Endothelial cell of umbilical vein (primary cell): ENCODE results near the gene GARS1. TPM values are rescaled to one million over a fixed set of nuclear protein-coding genes. Genes with fewer than 3 reads are reported as not detected.

ENCODE experiments used
- BruUV-seq: library from RNA; stranded (reverse); fragments of 400-500 nt; replicated peaks from 2 replicates; lab custom pipeline; 2021; lab: Mats Ljungman, UMichigan
- CTCF ChIA-PET: fragments of 300-600, 350-600 bp; sonication (Branson Sonifier 250); formaldehyde crosslinking; loops from one replicate; lab custom pipeline; 2021; ENCODE audit warnings: antibody characterized with exemption, inconsistent platforms; lab: Charles Lee
- POLR2A ChIA-PET: fragments of 300-600, 350-600 bp; sonication (Branson Sonifier 250); formaldehyde crosslinking; loops from one replicate; lab custom pipeline; 2021; ENCODE audit warnings: antibody characterized with exemption, inconsistent platforms; lab: Charles Lee
- DNase-seq: peaks from one replicate; pipeline ENCODE4 v3.0.0-alpha.2; 2011; ENCODE audit warnings: low read depth, low spot score
- FAIRE-seq: peaks from 2 replicates; lab custom pipeline; 2011; peaks lifted over from hg19 to GRCh38; lab: Jason Lieb, UNC
- H2AFZ ChIP-seq: 2 replicates; pipeline ENCODE4 v1.6.0; 2012; ENCODE audit warnings: low read depth, low read length, control low read depth, inconsistent platforms
- H3K27ac ChIP-seq: 2 replicates; pipeline ENCODE4 v1.5.1; 2011; ENCODE audit warnings: low read depth, mild to moderate bottlenecking, control low read depth, low read length, moderate library complexity; ENCODE audit not compliant: insufficient read depth
- H3K27me3 ChIP-seq, 2 experiments: 2 replicates each; pipeline versions ENCODE4 v1.6.0 to v1.6.1; 2011; ENCODE audit warnings: low read length in 2 of 2, mixed read lengths in 1 of 2; ENCODE audit not compliant: control insufficient read depth in 2 of 2, insufficient read depth in 2 of 2
- H3K36me3 ChIP-seq, 2 experiments: 2 replicates in 1 of 2; 3 replicates in 1 of 2; pipeline ENCODE4 v1.5.1; 2011; ENCODE audit warnings: low read length in 2 of 2, mild to moderate bottlenecking in 1 of 2, moderate library complexity in 1 of 2; ENCODE audit not compliant: control insufficient read depth in 2 of 2, insufficient read depth in 2 of 2; ENCODE audit errors: extremely low read depth in 1 of 2
- H3K4me1 ChIP-seq: 3 replicates; pipeline ENCODE4 v1.5.1; 2011; ENCODE audit warnings: mild to moderate bottlenecking, low read length; ENCODE audit not compliant: control insufficient read depth, insufficient read depth; ENCODE audit errors: extremely low read depth
- H3K4me2 ChIP-seq: 2 replicates; pipeline ENCODE4 v1.6.1; 2011; ENCODE audit warnings: low read length, control low read depth, mixed read lengths; ENCODE audit not compliant: insufficient read depth
- H3K4me3 ChIP-seq, 3 experiments: fragments of 200-600 bp in 1 of 3; sonication (generic), shearing (Covaris generic) in 1 of 3; replicated peaks in 1 of 3; 2 replicates each; pipeline ENCODE4 v1.5.1; 2011 to 2016; ENCODE audit warnings: control low read depth in 3 of 3, low read length in 3 of 3, mild to moderate bottlenecking in 2 of 3, inconsistent platforms in 1 of 3, low read depth in 1 of 3, moderate library complexity in 1 of 3; ENCODE audit not compliant: insufficient read depth in 1 of 3
- H3K79me2 ChIP-seq: 2 replicates; pipeline ENCODE4 v1.6.0; 2012; ENCODE audit warnings: low read length, inconsistent platforms; ENCODE audit not compliant: control insufficient read depth, insufficient read depth
- H3K9ac ChIP-seq: replicated peaks from 2 replicates; pipeline ENCODE3; 2011; ENCODE audit warnings: low read length, control low read depth; ENCODE audit not compliant: insufficient read depth; ENCODE audit errors: extremely low read depth
- H3K9me1 ChIP-seq: replicated peaks from 3 replicates; pipeline ENCODE4 v1.6.0; 2011; ENCODE audit warnings: mild to moderate bottlenecking, low read length; ENCODE audit not compliant: control insufficient read depth, insufficient read depth; ENCODE audit errors: extremely low read depth
- H3K9me3 ChIP-seq: replicated peaks from 2 replicates; pipeline ENCODE4 v1.5.1; 2012; ENCODE audit warnings: low read length, inconsistent platforms; ENCODE audit not compliant: control insufficient read depth, insufficient read depth
- H4K20me1 ChIP-seq: replicated peaks from 2 replicates; pipeline ENCODE3; 2011; ENCODE audit warnings: mild to moderate bottlenecking, low read length; ENCODE audit not compliant: control insufficient read depth, insufficient read depth; ENCODE audit errors: extremely low read depth
- EZH2 ChIP-seq: IDR thresholded peaks from 2 replicates; pipeline ENCODE4 v1.6.1; 2012; ENCODE audit warnings: borderline replicate concordance, low read depth, mild to moderate bottlenecking, moderate library complexity, low read length, inconsistent platforms; ENCODE audit not compliant: severe bottlenecking
- FOS ChIP-seq: IDR thresholded peaks from 2 replicates; pipeline ENCODE4 v1.6.1; 2011; ENCODE audit warnings: mild to moderate bottlenecking, low read length, moderate library complexity, borderline replicate concordance; ENCODE audit not compliant: insufficient read depth
- GATA2 ChIP-seq: IDR thresholded peaks from 2 replicates; pipeline ENCODE4 v1.7.0; 2011; ENCODE audit warnings: low read depth, mild to moderate bottlenecking, moderate library complexity, mixed read lengths, low read length; ENCODE audit not compliant: insufficient read length, insufficient read depth
- JUN ChIP-seq: IDR thresholded peaks from 2 replicates; pipeline ENCODE4 v1.6.1; 2011; ENCODE audit warnings: borderline replicate concordance, low read depth; ENCODE audit not compliant: insufficient read length, insufficient read depth
- MYC ChIP-seq: IDR thresholded peaks from one replicate; pipeline ENCODE4 v1.6.1; 2011; ENCODE audit warnings: mild to moderate bottlenecking, low read depth, low read length
- POLR2A ChIP-seq: IDR thresholded peaks from 2 replicates; pipeline ENCODE4 v1.6.1; 2012; ENCODE audit warnings: low read depth, mild to moderate bottlenecking, control low read depth, low read length
- POLR2AphosphoS5 ChIP-seq: IDR thresholded peaks from 2 replicates; pipeline ENCODE4 v1.6.1; 2012; ENCODE audit warnings: low read depth, mild to moderate bottlenecking, control low read depth, low read length, moderate library complexity; ENCODE audit not compliant: insufficient read depth
- dilution Hi-C: fragments of 300-500 bp; cut with MboI; formaldehyde crosslinking; loops from one replicate; pipeline ENCODE4 v1.15.0; 2019; ENCODE audit warnings: low sequenced_read_pairs; ENCODE audit not compliant: extremely low pct_ligation_motif_present
- intact Hi-C: fragments of 100-400 bp; cut with micrococcal nuclease; formaldehyde crosslinking; loops from one replicate; pipeline ENCODE4 v1.10.0; 2022
- polyA plus RNA-seq, 4 experiments: library from polyadenylated mRNA; depleted of rRNA in 3 of 4; stranded (reverse) in 3 of 4; unstranded in 1 of 4; fragments of >200 nt; gene quantifications; 2 replicates each; pipeline versions ENCODE4 v1.2.1 to v1.2.3, GENCODE V29; 2011 to 2012; ENCODE audit warnings: missing spikeins in 1 of 4
- total RNA-seq: library from RNA; stranded (reverse); gene quantifications from 2 replicates; pipeline ENCODE4 v1.2.3, GENCODE V29; 2021
- TF ChIP-seq, protein P1 (sequence below): IDR thresholded peaks from 2 replicates; pipeline ENCODE4 v1.6.1; 2011; ENCODE audit not compliant: insufficient read depth, insufficient read length
- TF ChIP-seq, protein P2 (sequence below), 2 donors: IDR thresholded peaks; 1 replicate in 1 of 2; 2 replicates in 1 of 2; pipeline ENCODE4 v1.5.1; 2011; ENCODE audit warnings: low read length in 2 of 2, mild to moderate bottlenecking in 2 of 2, moderate library complexity in 2 of 2, control low read depth in 1 of 2, inconsistent platforms in 1 of 2, low read depth in 1 of 2; ENCODE audit not compliant: insufficient read depth in 1 of 2; ENCODE audit errors: extremely low read depth in 1 of 2

The GARS1 gene
- total and polyA plus RNA-seq, 2 donors (not counting 3 experiments of a cell fraction or from before 2014, with no cell fraction given): 194 to 295 TPM

DNA sequence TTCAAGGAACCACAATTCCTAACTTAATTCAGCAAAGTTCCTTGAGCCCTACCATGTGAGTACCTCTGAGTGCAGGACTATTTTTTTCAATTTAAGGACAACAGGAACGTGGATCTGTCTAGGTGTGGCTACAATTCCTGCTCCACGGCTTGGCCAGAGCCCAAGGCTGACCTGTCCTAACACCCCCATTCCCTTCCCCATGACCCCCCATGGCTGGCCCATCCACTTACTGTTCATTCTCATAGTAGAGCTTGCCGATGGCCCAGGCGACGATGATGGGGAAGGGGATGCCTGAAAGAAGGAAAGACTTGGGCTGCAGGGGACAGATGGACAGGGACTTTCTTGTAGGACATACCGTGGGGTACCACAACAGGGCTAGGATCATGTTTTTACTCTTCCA is 67.2 kb downstream of the GARS1 start:
- Histone ChIP-seq H3K4me2 (no peak overlapping the region), H3K9ac (no peak overlapping the region), H3K79me2 (no peaks in the 10 kb centered on the region), H3K9me3 (no peaks in the 10 kb centered on the region), H2AFZ (no peak overlapping the region), H3K4me3 (no peak overlapping the region), H3K9me1 (no peaks in the 10 kb centered on the region), H3K4me1 (no peaks in the 10 kb centered on the region), H4K20me1 (no peaks in the 10 kb centered on the region), H3K27me3 (no peaks in the 10 kb centered on the region), H3K36me3 (no peaks in the 10 kb centered on the region), H3K27ac (no peak overlapping the region)
- FAIRE-seq: no peak
- no TSS peak for BruUV-seq
- ChIA-PET CTCF (interaction anchor here (1.4 kb wide), 1 partner anchor 10 kb away, joined by 3 read pairs; no protein-coding TSS in a partner anchor), POLR2A (no interaction called here)
- no peak for DNase-seq
- intact Hi-C loops: no loop called here
- dilution Hi-C loops: no loop called here
- TF ChIP-seq POLR2A: no peak
- TF ChIP-seq, protein P1, sequence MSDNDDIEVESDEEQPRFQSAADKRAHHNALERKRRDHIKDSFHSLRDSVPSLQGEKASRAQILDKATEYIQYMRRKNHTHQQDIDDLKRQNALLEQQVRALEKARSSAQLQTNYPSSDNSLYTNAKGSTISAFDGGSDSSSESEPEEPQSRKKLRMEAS: no peak
- no peak for TF ChIP-seq POLR2AphosphoS5
- no peak for TF ChIP-seq MYC
- TF ChIP-seq GATA2: no peak
- no peak for TF ChIP-seq FOS
- TF ChIP-seq EZH2: no peak
- TF ChIP-seq, protein P2, sequence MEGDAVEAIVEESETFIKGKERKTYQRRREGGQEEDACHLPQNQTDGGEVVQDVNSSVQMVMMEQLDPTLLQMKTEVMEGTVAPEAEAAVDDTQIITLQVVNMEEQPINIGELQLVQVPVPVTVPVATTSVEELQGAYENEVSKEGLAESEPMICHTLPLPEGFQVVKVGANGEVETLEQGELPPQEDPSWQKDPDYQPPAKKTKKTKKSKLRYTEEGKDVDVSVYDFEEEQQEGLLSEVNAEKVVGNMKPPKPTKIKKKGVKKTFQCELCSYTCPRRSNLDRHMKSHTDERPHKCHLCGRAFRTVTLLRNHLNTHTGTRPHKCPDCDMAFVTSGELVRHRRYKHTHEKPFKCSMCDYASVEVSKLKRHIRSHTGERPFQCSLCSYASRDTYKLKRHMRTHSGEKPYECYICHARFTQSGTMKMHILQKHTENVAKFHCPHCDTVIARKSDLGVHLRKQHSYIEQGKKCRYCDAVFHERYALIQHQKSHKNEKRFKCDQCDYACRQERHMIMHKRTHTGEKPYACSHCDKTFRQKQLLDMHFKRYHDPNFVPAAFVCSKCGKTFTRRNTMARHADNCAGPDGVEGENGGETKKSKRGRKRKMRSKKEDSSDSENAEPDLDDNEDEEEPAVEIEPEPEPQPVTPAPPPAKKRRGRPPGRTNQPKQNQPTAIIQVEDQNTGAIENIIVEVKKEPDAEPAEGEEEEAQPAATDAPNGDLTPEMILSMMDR (IDR thresholded peaks at IDR 0.05; ENCODE audit: extremely low read depth in 1 of 2, insufficient read depth in 1 of 2, low read depth in 1 of 2, low read length in 2 of 2): no peak
- TF ChIP-seq JUN: no peak
